Body of pancreas (tissue), 4 donors: ENCODE measurements around the gene ZKSCAN1.

Experiments used
- CTCF ChIP-seq, 7 experiments: fragments of 450-650 bp in 4 of 7; fragments of 200-600 bp in 3 of 7; sonication (generic) in 3 of 7; IDR thresholded peaks; one replicate each; pipeline ENCODE4 v1.5.1; 2016 to 2019; ENCODE audit warnings: antibody characterized with exemption in 7 of 7
- POLR2A ChIP-seq, 3 donors: fragments of 450-650 bp; IDR thresholded peaks; one replicate each; pipeline ENCODE4 v1.6.1; 2016; ENCODE audit warnings: antibody characterized with exemption in 3 of 3, mild to moderate bottlenecking in 2 of 3

- TF ChIP-seq CTCF (IDR thresholded peaks at IDR 0.05) (no peak), POLR2A (IDR thresholded peaks at IDR 0.05) (no peak)
These were observed 61.8 kb downstream of the ZKSCAN1 start for GRCh38 chr7:100077205-100077604.
